Activated CD8-positive, alpha-beta memory T cell treated with anti-CD3 and anti-CD28 coated beads for 24 hours (primary cell): Measurements from ENCODE around the gene CNPPD1.

Experiments
- DNase-seq: peaks from one replicate; pipeline ENCODE4 v3.0.0-alpha.2; 2020

Gene CNPPD1

DNA sequence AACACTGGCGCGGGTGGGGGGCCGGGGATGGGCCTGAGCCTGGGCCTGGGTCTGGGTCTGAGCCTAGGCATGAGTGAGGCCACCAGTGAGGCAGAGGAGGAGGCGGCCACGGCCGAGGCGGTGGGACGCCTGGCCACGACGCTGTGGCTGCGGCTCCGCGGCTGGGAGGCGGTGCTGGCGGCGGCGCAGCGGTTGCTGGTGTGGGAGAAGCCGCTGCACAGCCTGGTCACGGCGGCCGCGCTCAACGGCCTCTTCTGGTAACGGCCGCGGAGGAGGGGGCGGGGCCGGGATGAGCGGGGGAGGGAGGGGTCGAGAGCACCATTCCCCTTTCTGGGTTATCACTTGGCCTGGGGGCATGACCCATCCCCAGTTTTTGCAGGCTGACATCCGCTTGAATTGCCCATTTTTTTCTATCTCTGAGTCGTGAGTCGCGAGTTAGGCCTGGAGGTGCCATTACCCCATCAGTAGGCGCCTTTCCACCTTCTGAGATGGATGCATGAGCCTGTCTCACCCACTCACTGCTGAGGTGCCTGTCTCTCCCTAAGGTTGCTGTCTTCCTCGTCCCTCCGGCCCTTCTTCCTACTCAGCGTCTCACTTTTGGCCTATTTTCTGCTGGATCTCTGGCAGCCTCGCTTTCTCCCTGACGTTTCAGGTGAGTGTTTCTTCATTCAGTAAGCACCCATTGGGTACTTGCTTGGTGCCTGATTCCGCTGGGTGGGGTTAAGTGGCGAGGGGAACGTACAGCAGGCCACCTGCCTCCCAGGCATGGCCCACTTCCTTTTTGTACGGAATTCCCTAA lies 1.9 kb upstream of the CNPPD1 start:
- no peak for DNase-seq

DNA sequence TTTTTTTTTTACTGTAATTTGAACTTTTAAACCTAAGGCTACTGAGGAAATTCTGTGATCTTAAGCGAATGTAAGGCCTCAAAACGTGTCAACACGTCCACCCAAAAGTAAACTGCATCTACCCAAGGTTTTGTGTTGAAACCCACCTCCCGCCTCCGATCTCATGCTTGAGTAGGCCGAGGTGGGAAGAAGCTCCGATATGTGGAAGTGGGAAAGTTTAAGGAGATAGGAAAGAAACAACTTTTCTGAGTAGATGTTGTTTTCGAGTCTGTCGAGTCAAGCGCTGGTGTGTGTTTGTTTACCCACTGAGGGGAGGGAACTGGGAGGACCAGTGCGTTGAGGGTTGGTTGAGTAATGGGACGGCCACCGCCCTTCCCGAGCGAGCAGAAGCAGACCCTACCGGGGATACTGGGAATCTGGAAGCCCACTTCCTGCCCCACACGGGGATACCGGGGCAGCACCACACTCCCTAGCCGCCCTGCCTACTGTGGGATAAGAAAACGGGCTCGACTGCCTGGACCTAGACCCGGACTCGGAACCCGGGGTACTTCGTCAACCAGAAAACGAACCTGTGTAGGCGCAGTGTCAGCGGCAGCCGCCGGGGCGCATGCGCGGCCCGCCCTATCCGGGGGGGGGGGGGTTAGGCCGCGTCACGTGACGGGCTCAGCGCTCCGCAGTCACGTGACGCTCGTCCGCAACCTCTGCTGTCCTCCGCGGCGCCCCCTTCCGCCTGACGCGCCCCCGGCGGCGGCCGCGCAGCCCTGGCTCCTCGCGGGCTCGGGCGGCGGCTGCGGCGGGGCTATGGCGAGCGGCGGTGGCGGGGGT lies 1.0 kb upstream of the CNPPD1 start, which contains the start of gene RETREG2:
Gene RETREG2, plus strand, starts transcription at position 724 of the 825 bp plus-strand sequence. Its CDS starts 78 bp downstream, at position 802.
- peak; percentile 94 for DNase-seq

DNA sequence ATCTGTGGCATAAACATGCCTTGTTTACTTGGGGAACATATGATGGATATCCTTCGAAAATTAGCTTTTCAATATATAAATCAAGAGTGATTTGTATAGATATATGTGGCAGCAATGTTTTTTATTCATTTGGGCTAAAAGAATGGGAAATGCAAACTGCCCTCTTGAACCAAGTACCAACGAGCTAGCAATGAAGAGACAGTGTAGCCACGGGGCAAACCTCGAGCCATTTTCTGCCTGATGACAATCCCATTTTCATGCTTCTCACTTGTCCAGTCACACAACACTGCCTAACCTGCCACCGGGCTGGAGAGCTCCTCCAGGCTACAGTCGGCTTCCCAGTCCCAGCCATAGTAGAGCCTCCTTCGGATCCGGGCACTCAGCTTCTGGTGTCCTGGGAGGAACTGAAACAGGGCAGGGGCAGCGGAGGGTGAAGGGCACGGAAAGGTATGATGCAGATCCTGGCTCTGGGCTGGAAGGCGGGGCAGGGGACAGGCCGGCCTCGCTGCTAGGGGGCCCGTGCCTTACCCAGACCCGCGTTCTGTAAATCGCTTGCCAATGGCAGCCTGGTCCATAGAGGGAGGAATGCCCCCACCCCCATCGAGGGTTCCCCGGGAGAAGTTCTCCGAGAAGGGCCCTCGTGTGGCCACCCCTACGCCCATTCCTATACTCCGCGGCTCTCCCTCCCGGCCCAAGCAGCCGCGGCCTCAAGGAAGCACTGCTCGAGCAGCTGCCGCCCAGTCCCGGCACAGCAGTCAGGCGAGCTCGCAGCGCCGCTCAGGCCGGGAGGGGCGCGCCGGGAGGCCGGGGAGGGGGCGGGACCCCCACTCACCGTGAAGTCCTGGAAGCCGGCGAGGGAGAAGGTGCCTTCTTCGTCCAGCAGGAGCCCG lies 552 bp downstream of the CNPPD1 start:
- peak; percentile 74 for DNase-seq

DNA sequence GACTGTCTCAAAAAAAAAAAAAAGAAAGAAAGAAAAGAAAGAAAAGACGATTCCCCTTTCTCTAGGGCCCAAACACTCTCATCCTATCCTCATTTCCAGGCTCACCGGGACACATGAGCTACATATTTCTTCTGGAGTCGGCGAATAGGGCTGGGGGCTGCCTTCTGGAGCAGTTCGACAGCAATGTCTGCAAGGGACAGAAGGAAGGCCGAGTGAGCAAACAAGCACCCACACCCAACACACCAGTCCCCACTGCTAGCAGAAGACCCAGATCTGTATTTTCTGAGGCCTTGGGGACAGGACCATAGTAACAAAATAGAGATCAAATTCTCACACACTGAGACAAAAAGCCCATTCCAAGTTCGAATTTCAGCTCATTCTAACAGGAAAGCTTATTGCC lies 1.2 kb downstream of the CNPPD1 start:
- DNase-seq: no peak

DNA sequence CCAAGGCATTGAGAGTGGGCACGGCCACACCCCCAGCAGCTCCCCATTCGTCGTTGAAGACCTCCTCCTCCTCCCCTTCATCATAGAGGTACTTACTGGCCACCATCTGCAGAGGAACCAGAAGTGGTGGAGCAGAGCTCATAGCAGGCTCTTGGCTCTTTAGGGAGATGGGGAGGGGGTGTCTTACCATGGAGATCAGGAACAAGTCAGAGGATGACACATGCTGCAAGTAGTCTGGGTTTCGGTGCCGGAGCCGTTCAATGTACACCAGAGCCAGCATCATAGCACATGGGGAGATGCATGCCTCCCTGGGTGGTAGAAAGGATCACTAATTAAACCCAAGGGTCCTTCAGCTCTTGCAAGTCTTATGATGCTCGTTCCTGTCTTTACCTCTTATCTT lies 1.9 kb downstream of the CNPPD1 start:
- DNase-seq: no peak

DNA sequence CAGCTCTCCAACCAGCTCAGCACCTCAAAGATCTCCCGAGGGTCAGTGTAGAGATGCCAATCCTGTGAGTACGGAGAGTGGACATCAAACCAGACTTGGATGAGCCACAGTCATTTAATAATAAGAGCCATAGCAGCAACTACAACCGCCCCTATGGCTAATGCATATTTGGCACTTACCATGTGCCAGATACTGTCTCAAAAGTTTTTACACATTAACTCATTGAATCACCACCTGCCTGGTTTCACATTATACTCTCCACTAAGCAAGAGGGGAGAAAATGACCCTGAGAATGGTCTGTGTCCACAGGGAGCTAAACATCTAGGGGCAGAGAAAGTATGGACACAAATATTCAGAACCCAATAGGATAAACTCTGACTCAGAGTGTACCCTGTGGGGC lies 2.6 kb downstream of the CNPPD1 start:
- no peak for DNase-seq

DNA sequence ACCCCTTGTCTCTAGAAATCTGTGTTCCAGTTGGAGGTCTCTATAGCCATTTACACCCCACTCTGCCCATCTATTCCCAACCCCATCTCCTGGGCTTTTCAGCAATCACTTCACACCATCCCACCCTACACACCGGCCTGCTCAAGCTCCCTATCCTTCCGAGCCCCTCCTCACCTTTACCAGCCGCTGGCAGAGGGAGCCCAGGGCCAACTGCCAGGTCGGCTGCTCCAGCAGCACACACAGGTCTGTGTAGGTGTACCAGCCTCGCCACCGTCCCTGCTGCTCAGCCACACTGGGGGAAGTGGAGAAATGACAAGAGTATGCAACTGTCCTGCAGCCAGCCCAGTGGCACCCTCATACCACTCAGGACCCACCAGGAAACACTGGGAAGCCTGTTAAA lies 3.5 kb downstream of the CNPPD1 start:
- DNase-seq: no peak

DNA sequence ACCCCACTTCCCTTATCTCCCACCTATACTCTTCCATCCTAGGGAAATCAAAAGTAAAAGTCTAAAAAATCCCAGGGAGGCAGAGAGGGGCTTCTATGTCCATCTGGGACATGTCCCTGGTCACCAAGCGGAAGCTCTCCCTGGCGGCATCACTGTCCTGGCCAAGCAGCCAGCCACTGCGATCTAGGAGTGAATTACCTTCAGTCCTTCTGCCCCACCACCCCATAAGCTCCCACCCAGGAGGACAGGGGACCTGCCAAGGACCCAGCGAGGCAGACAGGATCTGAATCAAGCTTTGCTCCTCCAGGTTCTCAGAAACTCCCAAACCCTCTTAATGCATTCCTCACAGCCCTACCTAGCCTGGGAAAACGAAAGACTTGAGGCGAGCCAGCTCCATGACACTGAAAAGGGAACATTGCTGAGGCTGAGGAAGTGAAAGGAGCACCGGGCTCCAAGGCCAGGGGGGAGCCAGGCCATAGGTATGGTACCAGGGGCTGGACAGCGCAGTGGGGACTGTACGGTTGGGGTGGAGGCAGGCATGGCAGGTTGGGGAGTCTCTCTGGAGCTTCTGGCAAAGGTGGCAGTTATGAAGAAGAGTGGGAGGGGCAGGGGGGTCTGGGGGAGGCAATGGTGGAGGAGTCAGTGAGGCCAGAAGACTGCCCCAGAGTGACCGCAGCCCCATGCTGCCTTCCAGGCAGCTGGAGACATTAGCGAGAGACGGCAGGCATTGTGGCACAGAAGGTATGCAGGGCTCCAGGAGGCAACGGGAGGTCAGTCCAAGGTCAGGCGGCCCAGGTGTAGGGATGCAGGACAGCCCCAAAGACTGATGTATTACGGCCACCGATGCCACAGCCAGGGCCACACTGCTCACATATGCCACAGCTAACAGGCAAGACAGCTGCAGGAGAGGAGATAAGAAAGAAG lies 4.2 kb downstream of the CNPPD1 start:
- no peak for DNase-seq

DNA sequence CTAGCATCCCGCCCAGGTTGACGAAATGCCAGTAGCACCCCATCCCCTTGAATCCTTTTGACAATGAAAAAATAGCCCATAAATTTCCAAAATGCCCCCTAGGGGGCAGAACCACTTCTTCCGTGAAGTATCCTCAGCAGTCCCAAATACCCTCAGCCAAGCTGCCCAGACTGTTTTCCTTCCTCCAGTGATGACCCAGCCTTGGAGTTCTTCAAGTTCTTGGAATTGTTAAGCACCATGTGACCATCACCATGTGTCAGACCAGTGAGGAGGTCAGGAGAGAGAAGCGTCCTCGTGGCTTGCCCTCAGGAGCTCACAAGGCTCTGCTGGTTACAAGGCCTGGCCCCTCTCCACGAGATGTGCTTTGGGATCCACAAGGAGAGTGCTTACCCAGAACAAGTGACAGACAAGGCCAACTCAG lies 5.5 kb downstream of the CNPPD1 start:
- DNase-seq: no peak

DNA sequence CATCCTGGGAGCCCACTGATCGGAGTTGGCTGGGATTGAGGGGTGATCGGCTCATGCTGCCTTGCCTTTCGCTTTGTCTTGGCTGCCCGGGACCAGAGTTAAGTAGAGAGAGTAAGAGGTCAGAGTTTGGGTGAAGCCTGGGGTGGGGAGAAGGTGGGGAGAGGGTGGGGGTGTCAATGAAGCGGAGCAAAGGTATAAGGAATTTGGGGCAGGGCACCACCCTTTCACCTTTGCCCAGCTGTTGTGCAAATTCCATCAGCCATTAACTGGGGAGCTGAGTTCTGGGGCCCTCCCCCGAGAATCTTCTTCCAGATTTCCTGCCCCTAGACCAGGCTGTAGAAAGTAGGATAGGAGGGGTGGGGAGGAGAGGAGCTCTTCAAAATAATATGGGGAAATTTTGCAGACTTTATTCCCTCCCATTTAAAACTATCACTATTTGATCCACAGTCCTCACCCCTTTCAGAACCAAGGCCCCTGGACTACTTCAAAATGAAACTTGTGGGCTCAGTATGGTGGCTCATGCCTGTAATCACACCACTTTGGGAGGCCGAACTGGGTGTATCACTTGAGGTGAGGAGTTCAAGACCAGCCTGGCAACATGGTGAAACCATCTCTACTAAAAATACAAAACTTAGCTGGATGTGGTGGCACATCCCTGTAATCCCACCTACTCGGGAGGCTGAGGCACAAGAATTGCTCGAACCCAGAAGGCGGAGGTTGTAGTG lies 6.6 kb downstream of the CNPPD1 start, which contains the start of gene SLC23A3:
Gene SLC23A3, minus strand, starts transcription at position 100 of the 725 bp plus-strand sequence. Its CDS starts 45 bp downstream, at position 55.
- DNase-seq: no peak

DNA sequence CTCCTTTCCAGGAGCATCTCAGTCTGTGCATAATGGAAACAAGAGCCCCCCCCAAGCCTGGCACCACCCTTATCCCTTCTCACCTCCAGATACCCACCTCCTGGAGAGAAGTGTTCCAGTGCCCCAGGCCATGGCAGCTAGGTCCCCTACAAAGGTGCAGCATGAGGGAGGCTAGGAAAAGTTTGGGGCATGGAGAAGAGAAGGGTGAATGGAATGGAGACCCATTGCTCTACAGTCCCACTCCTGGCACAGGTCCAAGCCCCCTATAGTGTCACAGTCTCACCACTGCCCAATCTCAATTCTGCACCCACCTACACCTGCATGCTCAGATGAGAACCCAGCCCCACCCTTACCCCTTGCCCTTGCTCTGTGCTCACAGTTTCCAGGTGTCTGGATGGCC lies 7.8 kb downstream of the CNPPD1 start:
- DNase-seq: no peak

DNA sequence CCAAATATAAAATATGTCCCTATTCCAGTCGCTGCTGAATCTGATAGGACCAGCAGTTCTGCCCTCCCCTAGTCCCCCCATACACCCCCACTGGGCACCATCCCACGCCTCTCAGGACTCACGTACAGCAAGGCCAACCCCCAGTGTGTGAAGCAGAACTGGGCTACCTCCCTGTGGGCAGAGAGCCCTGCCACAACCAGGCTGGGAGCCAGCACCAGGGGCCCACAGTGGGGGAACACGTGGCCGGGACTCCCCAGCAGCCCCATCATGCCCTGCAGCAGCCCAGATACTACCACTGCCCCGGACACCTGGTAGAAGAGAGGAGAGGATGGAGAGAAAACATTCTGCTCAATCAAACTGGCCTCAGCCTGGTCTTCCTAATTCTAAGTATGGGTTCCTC lies 8.2 kb downstream of the CNPPD1 start:
- DNase-seq: no peak

DNA sequence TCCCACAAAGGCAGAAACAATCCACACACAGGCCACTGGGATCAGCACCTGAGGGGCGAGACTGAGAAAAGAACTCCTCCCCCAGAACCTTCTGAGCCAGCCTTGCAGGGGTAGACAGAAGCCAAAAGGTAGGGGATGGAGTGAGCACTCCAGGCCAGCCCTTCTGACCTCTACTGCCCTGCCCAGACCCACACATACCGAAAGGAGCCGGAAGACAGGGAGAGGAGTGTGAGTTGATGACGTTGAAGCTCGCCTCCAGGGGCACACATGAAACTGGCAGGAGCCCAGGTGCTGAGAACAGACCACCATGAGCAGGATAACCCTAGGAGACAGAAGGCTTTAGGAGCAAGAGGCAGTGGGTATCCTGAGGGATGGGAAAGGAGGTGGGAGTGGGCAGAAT lies 8.7 kb downstream of the CNPPD1 start:
- DNase-seq: no peak

DNA sequence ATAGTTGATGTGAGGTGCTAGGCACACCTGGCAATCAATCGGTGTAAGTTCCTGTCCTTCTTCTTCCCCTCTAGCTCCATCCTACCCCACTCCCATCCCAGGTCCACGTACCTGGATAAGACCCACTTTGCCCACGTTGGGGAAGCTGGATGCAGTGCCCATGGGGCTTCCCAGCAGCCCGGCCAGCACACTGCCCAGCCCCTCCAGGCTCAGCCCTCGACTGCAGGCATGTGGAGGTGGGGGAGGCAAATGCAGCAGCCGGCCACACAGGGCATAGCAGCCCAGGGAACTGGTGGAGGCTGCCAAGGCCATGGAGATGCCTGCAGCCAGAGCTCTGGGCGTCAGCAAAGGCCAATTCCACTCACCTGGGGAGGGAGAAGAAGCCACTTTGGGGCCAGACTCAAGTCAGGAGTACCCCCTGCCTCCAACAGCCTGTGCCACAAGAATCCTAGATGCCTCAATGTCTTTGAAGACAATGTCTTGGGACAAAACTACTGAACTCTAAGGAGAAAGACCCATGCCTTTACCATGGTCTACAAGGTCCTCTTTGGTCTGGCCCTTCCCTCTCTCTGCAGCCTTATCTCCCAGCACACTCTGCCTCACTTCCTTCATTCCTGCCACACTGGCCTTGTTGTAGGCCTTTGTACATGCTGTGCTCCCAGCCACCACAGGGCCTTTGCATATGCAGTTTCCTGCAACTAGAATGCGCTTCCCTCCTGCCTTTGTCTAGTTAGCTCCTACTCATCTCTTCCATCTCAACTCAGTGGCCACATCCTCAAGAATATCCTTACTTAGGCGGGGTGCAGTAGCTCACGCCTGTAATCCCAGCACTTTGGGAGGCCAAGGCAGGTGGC lies 11.4 kb downstream of the CNPPD1 start:
- DNase-seq: no peak

DNA sequence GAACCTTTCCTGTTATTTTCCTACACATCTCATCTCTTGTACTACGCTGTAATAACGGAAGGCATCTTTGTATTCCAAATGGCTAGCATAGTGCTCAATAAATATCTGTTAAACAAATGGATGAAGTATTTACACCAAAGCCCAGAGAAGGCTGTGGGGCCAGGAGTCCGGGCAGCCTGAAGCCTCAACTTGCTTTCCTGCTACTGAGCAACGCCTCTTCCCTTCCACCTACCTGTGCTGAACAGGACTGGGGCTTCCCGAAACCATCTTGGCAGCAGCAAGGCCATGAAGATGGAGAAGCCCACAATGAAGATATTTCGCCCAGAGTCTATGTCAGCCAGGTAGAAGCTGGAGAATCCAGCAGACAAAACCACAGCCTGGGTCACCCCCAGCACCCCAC lies 13.6 kb downstream of the CNPPD1 start:
- DNase-seq: no peak

DNA sequence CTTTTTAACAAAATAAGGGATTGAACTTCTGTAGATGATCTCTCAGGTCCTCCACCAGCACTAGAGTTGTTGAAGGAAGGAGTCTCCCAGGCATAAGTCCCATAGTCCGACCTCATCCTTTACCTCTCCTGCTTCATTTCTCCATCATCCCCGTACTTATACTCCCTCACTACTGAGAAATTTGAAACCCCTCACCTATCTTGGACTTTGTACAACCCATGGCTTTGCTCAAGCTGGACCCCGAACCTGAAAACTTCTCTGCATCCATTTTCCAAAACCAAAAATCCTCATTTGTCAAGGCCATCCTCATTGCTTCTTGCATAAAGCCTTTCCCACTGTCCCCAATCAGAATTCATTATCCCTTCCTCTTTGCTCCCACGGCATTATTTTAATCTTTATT lies 15.6 kb downstream of the CNPPD1 start:
- no peak for DNase-seq

DNA sequence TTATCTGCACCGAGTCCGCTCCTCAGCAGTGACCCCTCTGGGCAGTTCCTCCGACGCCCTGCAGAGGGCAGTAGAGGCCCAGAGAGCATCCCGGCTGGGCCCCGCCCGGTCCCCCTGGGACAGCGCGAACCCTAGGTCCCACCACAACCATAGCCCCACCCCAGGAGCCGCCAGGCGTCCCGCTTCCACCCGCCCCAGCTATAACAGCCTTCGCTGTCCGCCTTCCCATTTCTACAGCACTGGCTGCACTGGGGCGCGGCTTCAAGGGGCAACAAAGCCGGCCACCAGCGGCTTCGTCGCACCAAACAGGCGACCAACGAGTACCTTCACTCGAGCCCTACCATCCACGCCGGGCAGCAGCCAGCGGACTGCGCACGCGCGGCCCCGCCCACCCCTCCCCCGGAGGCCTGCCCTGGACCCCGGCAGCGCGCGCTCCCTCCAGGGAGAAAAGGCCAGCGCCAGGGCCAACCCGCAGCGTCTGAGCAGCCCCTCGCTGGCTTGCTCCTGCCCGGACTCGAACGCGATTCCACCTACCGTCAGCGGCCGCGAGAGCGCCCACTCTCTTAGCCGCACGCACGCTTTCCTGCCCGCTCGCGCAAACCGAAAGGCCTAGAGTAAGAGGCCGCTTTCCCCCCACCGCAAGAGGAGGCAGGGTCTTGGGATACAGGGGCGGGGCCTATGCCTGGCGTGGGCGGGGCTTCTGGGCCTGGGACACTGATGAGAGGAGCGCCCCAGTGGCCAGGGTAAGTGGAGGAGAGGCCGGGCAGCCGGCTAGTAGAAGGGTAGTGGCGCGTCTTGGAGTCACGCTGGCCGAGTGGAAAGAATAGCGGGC lies 16.3 kb downstream of the CNPPD1 start, which contains the start of gene NHEJ1:
Gene NHEJ1, minus strand, starts transcription at position 630 of the 832 bp plus-strand sequence. CDS start 2,453 bp downstream, outside the sequence.
- peak; percentile 99 for DNase-seq

DNA sequence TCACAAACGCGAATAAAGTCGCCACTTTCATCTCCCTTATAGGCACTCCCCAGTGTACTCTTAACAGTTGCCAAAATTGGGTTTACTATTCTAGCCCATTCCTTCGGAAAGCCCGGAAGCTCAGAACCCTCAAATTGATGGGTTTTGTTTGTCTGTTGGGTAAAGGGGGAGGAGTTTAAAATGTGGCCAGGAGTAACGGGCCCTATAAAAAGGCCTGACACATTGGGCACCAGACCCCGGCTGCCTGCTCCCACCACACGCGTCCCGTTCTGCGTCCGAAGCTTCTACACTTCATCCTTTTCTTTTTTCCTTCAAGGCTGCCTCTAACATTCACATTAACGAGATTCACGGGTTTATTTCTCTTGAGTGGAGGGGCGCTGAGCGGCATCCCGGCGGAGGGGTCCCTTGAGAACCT lies 16.9 kb downstream of the CNPPD1 start:
- DNase-seq: no peak

DNA sequence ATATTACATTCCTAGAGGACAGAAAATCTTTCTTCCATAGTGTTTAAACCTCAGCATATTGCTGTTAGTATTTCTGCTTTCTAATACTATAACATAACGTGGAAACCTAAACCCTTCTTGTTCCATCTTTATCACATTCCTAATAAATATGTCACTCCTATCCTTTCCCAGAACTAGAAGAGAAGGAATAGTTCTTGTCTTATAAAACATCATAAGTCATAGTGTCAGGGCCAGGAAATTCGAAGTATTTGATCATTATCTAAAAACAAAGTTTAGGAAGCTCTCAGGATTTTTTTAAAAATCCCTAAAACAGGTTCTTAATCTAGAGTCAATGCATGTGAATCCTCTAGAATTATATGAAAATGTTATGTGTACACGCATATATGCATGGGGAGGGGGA lies 18.1 kb downstream of the CNPPD1 start:
- no peak for DNase-seq
